ENCODE data around the gene BICC1.

DNA sequence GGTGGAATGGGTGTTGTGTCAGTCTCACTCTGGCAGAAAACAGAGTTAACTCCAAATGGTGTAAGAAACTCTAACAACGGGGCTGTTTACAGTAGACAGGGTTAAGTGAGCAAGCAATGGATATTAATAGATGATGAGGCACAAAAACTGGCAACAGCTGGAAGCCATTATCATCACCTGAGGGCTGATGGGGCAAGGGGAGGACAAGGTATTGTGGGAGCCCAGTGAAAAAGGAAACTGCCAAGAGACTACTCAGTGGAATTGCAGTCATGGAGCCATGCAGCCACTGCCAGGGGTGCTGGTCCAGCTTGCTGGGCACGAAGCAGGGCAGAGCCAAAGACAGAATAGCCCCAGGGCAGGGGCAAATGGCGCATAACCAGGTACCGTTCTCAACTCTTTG is 260.7 kb downstream of the BICC1 start:
- TF ChIP-seq, protein P1, sequence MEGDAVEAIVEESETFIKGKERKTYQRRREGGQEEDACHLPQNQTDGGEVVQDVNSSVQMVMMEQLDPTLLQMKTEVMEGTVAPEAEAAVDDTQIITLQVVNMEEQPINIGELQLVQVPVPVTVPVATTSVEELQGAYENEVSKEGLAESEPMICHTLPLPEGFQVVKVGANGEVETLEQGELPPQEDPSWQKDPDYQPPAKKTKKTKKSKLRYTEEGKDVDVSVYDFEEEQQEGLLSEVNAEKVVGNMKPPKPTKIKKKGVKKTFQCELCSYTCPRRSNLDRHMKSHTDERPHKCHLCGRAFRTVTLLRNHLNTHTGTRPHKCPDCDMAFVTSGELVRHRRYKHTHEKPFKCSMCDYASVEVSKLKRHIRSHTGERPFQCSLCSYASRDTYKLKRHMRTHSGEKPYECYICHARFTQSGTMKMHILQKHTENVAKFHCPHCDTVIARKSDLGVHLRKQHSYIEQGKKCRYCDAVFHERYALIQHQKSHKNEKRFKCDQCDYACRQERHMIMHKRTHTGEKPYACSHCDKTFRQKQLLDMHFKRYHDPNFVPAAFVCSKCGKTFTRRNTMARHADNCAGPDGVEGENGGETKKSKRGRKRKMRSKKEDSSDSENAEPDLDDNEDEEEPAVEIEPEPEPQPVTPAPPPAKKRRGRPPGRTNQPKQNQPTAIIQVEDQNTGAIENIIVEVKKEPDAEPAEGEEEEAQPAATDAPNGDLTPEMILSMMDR (optimal IDR thresholded peaks at IDR 0.05 in 1 of 3, IDR thresholded peaks at IDR 0.05 in 1 of 3, conservative IDR thresholded peaks at IDR 0.05 in 1 of 3; ENCODE audit: extremely low read depth in 1 of 3, insufficient read depth in 2 of 3, low read length in 3 of 3), result no peak
- TF ChIP-seq EZH2 (IDR thresholded peaks at IDR 0.05; ENCODE audit: low read length), result no peak

All from keratinocyte (primary cell).